ENCODE data around the gene PALS2. TPM values are rescaled to one million over a fixed set of nuclear protein-coding genes. Genes with fewer than 3 reads are reported as not detected.
A peak's percentile ranks its signal among the peaks of the same experiment; 100 is the strongest.

Gene PALS2
- polyA plus RNA-seq, 3 donors from 2014 or later: 7.2 to 10.3 (median 7.3) TPM

DNA sequence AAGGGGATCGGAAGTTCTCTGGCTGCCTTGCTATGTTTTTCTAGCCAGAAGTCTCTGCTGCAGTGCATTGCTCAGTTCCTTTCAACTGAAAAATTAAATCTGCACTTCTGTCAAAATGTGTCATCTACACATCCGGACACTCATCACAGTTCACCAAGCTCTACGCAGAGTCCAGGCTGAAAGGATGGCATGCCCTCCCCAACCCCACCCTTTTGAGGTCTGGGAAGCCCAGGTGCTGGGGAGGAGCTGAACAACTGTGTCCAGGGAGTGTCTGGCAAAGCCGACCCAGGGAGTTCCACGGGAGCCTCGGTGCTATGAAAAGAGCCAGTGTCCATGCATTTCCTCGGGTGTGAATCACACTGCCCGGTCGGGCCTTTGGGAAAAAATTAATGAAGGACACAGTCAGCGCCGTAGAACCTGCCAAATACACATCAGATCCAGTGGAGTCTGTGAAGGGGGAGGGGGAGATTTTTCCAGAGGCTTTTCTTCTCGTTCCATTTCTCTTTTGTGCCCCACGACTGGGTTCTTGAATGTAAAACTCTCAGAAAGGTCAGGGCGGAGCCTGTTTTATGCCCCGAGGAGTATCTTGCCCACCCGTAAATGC, 757 bp upstream of the PALS2 start:
- Mint-ChIP-seq H3K36me3 (no peaks in the 10 kb centered on the region), H3K27me3 (ENCODE audit: low read depth in 3 of 3) (peaks cover 5 to 13% (median 8%) of the 10 kb centered on the region in 3 donors), H3K27ac (peak overlapping the region; percentile 69 to 88 (median 80)), H3K4me3 (peak overlapping the region; percentile 86 to 90 (median 90)), H3K9me3 (peaks cover 0 to 1% (median 0%) of the 10 kb centered on the region in 6 donors), H3K4me1 (peaks cover 21 to 30% of the 10 kb centered on the region in 2 donors)
- DNase-seq: peak in 2 of 3 donors; percentile 19 to 34

DNA sequence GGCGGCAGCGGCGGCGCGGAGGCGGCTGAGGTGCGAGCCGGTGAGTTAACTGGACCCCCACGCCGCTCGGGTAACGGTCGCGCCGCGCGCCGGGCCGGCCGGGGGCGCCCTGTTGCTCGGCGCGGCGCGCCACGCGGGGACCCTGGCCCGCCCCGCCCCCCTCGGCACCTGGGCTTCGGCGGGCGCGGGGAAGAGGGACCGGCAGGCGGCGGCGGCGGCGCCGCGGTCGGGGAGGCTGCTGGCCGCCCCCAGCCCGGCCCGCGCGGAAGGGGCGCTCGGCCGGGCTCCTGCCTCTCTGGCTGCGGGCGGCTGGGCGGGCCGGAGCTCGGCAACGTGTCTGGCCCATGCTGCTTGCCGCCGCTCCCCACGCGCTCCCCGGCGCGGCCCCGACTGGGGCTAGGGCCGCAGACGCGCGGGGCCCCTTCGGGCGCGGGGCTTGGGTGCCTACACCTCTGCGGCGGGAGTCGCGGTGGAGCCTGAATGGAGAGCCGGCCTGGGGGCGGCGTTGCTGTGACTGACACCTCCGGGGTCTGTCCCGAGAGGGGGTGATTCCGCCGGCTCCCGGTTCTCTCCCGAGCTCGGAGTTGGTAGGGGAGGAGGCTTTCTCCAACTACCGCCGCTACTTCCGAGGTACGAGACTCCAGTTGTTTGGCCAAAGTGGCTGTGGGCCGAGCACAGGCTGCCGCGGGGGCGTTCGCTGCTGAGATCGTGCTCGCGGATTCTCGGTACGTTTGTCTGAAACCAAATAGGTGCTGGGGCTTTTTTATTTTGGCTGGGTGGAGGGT, 494 bp downstream of the PALS2 start:
- peak; percentile 38 to 43 (median 40) for DNase-seq
- H3K27me3 Mint-ChIP-seq (ENCODE audit: low read depth in 3 of 3): peaks cover 5 to 10% (median 8%) of the 10 kb centered on the region in 3 donors
- peaks cover 21 to 30% of the 10 kb centered on the region in 2 donors for H3K4me1 Mint-ChIP-seq
- H3K4me3 Mint-ChIP-seq: peak overlapping the region; percentile 88 to 98 (median 96)
- no peaks in the 10 kb centered on the region for H3K36me3 Mint-ChIP-seq
- H3K9me3 Mint-ChIP-seq: peaks cover 0 to 2% (median 0%) of the 10 kb centered on the region in 6 donors
- H3K27ac Mint-ChIP-seq: peak overlapping the region; percentile 54 to 92 (median 85)

DNA sequence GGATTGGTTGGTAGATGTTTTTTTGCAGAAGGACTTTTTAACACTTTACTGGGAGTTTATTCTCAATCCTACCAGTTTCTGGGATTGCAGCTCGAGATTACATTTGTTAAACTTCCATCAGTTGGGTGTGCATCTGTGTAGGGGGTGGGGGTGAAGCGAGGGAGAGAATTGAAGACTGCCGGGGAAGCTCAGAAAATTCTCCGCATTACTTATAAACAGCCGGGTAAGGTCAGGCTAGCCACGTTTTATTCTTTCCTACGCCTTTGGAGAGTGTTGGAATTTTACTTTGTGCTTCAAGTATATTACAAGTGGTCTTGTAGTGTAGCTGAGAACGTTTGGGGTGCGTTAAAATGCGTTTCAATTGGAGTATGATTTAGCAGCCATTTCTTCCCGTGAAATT, 1.1 kb downstream of the PALS2 start:
- Mint-ChIP-seq H3K4me1 (peaks cover 21 to 30% of the 10 kb centered on the region in 2 donors), H3K36me3 (no peaks in the 10 kb centered on the region), H3K4me3 (peak overlapping the region; percentile 88 to 98 (median 96)), H3K27ac (peak overlapping the region; percentile 14 to 92 (median 85)), H3K9me3 (peaks cover 0 to 2% (median 0%) of the 10 kb centered on the region in 6 donors), H3K27me3 (ENCODE audit: low read depth in 3 of 3) (peaks cover 5 to 10% (median 8%) of the 10 kb centered on the region in 3 donors)
- DNase-seq: no peak

DNA sequence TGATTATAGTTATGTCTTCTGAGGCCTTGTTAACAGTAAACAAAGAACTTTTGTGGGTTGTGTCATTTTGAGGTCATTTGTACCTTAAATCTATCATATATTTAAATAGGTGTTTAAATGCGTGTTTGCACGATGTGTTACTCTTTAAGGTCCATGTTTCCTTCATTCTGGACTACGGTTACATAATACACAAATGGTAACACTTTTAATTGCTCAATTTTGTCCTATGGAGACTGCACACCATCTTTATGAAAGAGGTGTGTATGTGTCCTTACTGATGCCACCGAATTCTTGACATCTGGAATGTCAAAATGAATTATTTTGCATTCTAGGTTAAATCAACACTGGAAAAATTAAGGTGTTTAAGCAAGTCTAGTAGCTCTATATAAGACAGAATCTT, 1.7 kb downstream of the PALS2 start:
- peak overlapping the region; percentile 88 to 98 (median 96) for H3K4me3 Mint-ChIP-seq
- no peak overlapping the region for H3K27ac Mint-ChIP-seq
- H3K9me3 Mint-ChIP-seq: peaks cover 0 to 2% (median 0%) of the 10 kb centered on the region in 6 donors
- no peak for DNase-seq
- peaks cover 4 to 8% (median 8%) of the 10 kb centered on the region in 3 donors for H3K27me3 Mint-ChIP-seq (ENCODE audit: low read depth in 3 of 3)
- H3K36me3 Mint-ChIP-seq: no peaks in the 10 kb centered on the region
- H3K4me1 Mint-ChIP-seq: peaks cover 21 to 30% of the 10 kb centered on the region in 2 donors

- H3K27me3 Mint-ChIP-seq (ENCODE audit: low read depth in 3 of 3): peaks cover 4 to 8% (median 8%) of the 10 kb centered on the region in 3 donors
- H3K27ac Mint-ChIP-seq: no peak overlapping the region
- peak overlapping the region in 3 of 5 donors; percentile 5 to 53 (median 20) for H3K4me3 Mint-ChIP-seq
- peaks cover 21 to 30% of the 10 kb centered on the region in 2 donors for H3K4me1 Mint-ChIP-seq
- peak in 1 of 3 donors; percentile 18 for DNase-seq
- peaks cover 0 to 2% (median 0%) of the 10 kb centered on the region in 6 donors for H3K9me3 Mint-ChIP-seq
- H3K36me3 Mint-ChIP-seq: no peaks in the 10 kb centered on the region
Observed at GRCh38 chr7:24576171-24577025, 3.1 kb downstream of the PALS2 start.

DNA sequence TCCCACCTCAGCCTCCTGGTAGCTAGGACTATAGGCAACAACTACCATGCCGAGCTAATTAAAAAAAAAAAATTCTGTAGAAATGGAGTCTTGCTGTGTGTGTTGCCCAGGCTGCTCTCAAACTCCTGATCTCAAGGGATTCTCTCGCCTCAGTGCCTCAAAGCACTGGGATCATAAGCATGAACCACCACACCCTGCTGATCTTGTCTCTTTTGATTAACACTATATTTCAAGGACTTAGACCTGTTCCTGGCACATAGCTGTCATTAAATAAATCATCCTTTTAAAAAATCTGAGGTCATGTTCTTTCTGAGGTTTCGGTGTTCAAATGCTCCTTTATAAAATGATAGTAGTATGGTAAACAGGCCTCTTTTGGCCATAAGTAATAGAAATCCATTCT, 4.8 kb downstream of the PALS2 start:
- Mint-ChIP-seq H3K4me3 (no peak overlapping the region), H3K27me3 (ENCODE audit: low read depth in 3 of 3) (peaks cover 3 to 4% (median 4%) of the 10 kb centered on the region in 3 donors), H3K4me1 (peaks cover 12 to 19% of the 10 kb centered on the region in 2 donors), H3K9me3 (peaks cover 0 to 2% (median 0%) of the 10 kb centered on the region in 6 donors), H3K36me3 (no peaks in the 10 kb centered on the region), H3K27ac (no peak overlapping the region)
- no peak for DNase-seq

GRCh38 chr7:24580283-24580946, 7.2 kb downstream of the PALS2 start:
- H3K4me3 Mint-ChIP-seq: no peak overlapping the region
- peaks cover 3 to 8% of the 10 kb centered on the region in 2 donors for H3K4me1 Mint-ChIP-seq
- H3K27ac Mint-ChIP-seq: no peak overlapping the region

GRCh38 chr7:24582166-24582565, 8.9 kb downstream of the PALS2 start:
- Mint-ChIP-seq H3K4me1 (no peaks in the 10 kb centered on the region), H3K36me3 (no peaks in the 10 kb centered on the region), H3K4me3 (no peak overlapping the region), H3K9me3 (peaks cover 0 to 2% (median 0%) of the 10 kb centered on the region in 6 donors), H3K27me3 (ENCODE audit: low read depth in 3 of 3) (peaks cover 0 to 4% (median 2%) of the 10 kb centered on the region in 3 donors), H3K27ac (no peak overlapping the region)
- no peak for DNase-seq

More at GRCh38 chr7:24580283-24580946, 7.2 kb downstream of the PALS2 start:
- H3K27me3 Mint-ChIP-seq (ENCODE audit: low read depth in 3 of 3): peaks cover 0 to 4% (median 2%) of the 10 kb centered on the region in 3 donors
- no peaks in the 10 kb centered on the region for H3K36me3 Mint-ChIP-seq
- peaks cover 0 to 2% (median 0%) of the 10 kb centered on the region in 6 donors for H3K9me3 Mint-ChIP-seq
- DNase-seq: no peak

DNA sequence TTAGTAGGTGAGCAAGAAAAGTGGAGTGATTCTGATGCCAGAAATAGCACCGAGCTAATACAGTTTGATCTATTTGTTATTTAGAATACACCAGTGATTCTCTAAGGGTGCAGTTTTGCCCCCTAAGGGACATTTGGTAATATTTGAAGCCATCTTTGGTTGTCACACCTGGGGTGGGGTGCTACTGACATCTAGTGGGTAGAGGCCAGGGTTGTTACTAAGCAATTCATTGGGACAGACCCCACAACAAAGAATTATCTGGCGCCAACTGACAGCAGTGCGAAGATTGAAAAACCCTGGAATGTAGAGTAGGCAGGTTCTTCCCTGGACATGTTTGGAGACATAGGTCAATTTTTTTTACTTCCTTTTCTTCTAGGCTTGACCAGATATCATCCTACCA, 14.6 kb downstream of the PALS2 start:
- Mint-ChIP-seq H3K9me3 (no peaks in the 10 kb centered on the region), H3K27me3 (ENCODE audit: low read depth in 3 of 3) (peaks cover 1 to 3% (median 2%) of the 10 kb centered on the region in 3 donors), H3K36me3 (no peaks in the 10 kb centered on the region), H3K4me3 (no peak overlapping the region), H3K4me1 (no peaks in the 10 kb centered on the region), H3K27ac (no peak overlapping the region)
- DNase-seq: peak; percentile 45 to 64 (median 47)

DNA sequence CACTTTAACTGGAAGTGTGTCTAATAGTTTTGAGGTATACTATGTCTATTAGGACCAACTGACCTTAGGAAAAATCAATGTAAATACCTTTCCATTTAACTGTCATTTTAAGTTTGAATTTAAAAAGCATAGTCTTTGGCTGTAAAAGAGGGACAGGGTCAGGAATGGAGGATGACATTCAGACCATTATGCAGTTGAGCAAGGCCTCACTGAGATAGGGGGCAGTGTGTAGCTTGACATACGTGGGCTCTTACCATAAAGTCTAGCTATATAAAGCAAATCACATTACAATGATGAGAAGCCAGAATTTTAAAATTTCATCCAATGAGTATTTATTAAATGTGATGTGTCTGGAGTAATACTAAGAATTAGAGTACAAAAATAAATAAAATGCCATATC, 17.9 kb downstream of the PALS2 start:
- DNase-seq: no peak
- Mint-ChIP-seq H3K27ac (no peak overlapping the region), H3K4me3 (no peak overlapping the region), H3K27me3 (ENCODE audit: low read depth in 3 of 3) (peaks cover 0 to 2% (median 1%) of the 10 kb centered on the region in 3 donors), H3K36me3 (no peaks in the 10 kb centered on the region), H3K4me1 (no peaks in the 10 kb centered on the region), H3K9me3 (no peaks in the 10 kb centered on the region)

DNA sequence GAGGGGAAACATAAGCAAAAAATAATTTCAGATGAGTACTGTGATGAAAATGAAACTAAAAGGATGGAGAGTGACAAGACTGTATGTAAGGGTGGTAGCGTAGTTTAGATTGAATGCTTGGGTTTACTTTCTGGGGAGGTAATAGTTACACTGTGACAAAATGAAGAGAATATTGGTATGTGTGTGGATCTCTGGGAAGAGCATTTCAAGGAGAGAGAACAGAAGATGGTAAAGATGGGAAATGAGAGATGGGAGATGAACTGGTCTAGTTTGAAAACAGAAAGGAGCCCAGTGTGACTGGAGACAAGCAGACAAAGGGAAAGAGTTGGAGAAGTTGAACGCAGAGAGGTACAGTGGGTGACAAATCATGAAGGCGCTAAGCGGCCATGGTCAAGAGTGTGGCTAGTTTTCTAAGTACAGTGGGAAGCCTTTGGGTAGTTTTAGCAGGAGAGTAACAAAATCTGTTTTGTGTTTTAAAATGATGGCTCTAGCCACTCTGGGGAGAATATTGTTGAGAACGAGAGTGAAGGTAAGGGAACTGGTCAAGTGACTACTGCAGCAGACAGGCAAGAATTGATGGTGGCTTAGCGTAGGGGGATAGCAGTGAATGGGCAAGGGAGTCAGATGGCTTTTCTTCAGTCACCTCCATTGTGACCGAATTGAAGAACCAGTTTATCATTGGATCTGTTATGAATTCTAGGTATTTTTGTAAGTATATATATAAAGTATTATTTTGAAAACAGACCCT, 22.6 kb downstream of the PALS2 start:
- Mint-ChIP-seq H3K27me3 (ENCODE audit: low read depth in 3 of 3) (no peaks in the 10 kb centered on the region), H3K27ac (no peak overlapping the region), H3K4me3 (no peak overlapping the region), H3K4me1 (no peaks in the 10 kb centered on the region), H3K9me3 (no peaks in the 10 kb centered on the region), H3K36me3 (no peaks in the 10 kb centered on the region)
- DNase-seq: peak; percentile 16 to 44 (median 18)

- no peaks in the 10 kb centered on the region for H3K9me3 Mint-ChIP-seq
- H3K36me3 Mint-ChIP-seq: peaks cover 0 to 2% (median 0%) of the 10 kb centered on the region in 3 donors
- no peak for DNase-seq
- no peak overlapping the region for H3K27ac Mint-ChIP-seq
- H3K27me3 Mint-ChIP-seq (ENCODE audit: low read depth in 3 of 3): peaks cover 0 to 2% (median 0%) of the 10 kb centered on the region in 3 donors
- no peaks in the 10 kb centered on the region for H3K4me1 Mint-ChIP-seq
- no peak overlapping the region for H3K4me3 Mint-ChIP-seq
Observed at GRCh38 chr7:24597014-24597413, 23.8 kb downstream of the PALS2 start.

Measured in immature natural killer cell (primary cell).